Measurements from ENCODE around the gene GRB10.

GRB10 gene

DNA sequence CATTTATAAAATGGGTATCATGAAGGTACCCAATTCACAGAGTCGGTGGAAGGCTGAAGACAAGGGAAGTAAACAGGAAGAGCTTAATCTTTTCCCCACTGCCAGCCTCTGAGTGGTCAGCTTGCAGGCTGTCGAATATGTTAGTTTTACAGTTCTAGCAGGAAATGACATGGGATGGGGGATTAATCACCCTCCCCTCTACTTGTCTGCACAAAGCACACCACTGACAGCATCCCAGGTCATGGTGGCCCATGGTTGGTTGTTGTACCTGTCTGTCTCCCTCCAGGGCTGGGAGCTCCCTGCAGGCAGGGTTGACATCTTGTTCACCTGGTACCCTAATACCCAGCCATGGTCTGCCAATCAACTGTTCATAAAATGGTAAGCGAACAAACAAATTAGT is 55.6 kb downstream of the GRB10 start:
- H3K4me3 ChIP-seq (ENCODE audit: low read depth, low read length): no peak overlapping the region
- no peak for DNase-seq (ENCODE audit: low read depth)

DNA sequence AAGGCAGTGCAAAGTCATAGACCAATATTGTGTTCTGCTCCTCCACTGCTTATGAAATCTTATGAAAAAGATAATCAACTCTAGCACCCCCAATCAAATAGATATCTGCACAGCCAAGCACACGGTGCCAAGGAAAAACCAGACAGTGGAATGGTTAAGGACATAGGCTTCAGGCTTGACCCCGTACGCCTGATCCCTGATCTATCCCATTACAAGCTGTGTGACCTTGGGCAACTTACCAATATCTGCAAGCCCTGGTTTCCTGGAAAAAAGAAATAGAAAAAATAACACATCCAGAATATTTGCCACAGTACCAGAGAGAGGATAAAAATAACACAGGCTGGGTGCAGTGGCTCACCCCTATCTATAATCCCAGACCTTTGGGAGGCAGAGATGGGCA is 56.9 kb downstream of the GRB10 start:
- no peak overlapping the region for H3K4me3 ChIP-seq (ENCODE audit: low read depth, low read length)
- DNase-seq (ENCODE audit: low read depth): no peak

DNA sequence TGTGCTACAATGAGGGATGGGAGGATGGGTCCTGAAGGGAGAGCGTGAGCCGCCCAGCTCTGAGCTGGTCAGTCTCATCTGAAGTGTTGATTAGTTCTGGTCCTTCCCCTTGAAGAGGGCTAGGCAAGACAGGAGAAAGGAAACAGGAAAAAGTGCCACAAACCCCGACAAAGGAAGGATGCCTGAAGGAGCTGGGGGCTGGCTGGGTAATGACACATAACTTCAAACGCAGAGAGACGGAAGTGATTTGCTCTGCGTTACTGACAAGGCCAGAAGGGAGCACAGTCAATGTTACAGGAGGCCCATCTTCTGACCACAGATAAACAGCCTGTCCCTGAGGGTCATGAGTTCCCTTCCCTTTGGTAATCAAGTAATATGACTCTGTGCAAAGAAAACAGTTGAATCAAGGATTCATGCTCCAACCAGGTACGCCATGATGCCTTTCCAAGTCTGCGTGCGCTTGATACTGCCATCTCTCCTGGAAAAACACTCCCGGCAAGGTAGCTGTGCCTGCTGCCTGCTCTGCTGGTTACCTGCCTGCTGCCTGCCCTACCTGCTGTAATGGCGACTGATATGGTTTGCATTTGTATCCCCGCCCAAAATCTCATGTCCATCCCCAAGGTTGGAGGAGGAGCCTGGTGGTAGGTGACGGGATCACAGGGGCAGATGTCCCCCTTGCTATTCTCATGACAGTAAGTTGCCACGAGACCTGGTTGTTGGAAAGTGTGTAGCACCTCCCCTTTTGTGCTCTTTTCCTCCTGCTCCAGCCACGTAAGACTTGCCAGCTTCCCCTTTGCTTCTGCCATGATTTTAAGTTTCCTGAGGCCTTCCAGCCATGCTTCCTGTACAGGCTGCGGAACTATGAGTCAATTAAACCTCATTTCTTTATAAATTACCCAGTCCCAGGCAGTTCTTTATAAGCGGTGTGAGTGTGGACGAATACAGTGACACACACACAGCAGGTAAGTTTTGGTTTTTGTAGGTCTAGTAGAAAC is 57.9 kb downstream of the GRB10 start:
- no peak for DNase-seq (ENCODE audit: low read depth)
- H3K4me3 ChIP-seq (ENCODE audit: low read depth, low read length): no peak overlapping the region

DNA sequence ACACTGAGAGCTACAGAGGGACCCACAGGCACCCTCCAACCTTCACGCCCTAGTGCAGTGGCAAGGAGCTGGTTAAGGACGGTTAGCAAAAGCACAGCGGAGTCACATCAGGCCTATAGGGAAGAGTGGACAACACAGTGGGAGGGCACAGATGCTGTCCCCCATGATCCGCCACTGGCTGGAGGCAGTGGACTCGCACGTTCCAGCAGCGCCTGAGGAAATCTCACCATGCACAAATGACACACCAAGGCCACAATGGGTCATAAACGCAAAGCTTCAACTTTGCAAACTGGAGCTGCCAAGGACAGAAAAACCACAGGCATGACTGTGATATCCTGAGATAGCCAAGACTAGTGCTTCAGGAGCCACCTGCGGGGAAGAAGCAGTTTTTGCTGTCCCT is 58.8 kb downstream of the GRB10 start:
- DNase-seq (ENCODE audit: low read depth): no peak
- H3K4me3 ChIP-seq (ENCODE audit: low read depth, low read length): no peak overlapping the region

DNA sequence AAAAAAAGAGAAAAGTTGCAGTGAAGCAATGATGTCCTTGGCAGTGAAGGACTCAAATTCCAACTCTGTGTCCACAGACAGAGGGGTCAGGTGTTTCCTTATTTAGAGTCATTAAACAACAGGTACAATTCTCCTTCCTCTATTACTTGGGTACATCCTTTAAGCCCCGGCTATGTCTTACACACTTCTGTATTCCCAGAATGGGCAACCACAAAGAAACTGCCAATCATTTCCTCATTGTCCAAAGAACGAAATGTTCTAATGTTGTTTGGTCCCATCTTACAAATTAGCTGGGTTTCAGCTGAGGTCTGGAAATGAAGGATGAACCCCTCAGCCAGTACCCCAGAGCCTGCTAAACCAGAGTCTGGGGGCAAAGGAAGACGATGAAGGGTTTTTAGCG is 59.5 kb downstream of the GRB10 start:
- no peak overlapping the region for H3K4me3 ChIP-seq (ENCODE audit: low read depth, low read length)
- DNase-seq (ENCODE audit: low read depth): no peak

DNA sequence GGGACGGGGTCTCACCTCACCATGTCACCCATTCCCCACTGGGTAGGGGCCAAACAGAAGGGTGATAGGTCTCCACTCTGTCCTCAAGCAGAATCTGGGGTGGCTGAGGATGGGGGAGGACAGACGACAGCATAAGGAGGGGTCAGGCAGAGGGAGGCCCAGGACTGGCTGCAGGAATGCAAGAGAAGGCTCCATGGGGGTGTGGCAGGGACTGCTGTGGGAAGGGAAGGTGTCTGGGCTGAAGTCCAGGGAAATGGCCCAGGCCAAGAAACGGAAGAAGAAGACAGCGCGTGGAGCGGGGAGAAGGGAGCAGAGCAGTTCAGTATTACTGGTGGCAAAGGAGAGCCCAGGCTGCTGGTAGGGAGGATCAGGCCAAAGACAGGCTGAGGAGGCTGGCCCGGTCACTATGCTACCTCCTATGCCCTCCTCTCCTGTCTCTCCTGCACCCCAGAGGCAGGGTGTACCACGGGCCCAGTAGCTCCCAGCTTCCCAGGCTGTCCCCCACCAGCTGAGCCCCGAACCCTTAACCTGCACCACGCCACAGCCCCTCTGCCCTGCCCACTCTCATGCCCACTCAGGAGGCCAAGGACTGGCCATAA is 60.9 kb downstream of the GRB10 start:
- H3K4me3 ChIP-seq (ENCODE audit: low read depth, low read length): no peak overlapping the region

DNA sequence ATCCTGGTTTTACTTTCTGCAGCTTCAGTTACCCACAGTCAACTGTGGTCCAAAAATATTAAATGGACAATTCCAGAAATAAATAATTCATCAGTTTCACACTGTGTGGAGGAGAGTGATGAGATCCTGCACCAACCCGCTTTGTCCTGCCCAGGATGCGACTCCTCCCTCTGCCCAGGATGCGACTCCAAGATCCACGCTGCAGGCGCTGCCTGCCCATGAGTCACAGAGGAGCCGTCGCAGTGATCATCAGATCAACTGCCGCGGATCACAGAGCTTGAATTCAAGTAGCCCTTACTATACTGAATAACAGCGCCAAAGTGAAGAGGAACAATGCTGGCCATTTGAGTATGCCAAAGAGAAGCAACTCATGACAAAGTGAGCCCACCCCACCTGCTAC is 61.5 kb downstream of the GRB10 start:
- no peak for DNase-seq (ENCODE audit: low read depth)
- H3K4me3 ChIP-seq (ENCODE audit: low read depth, low read length): no peak overlapping the region

More for the DNA sequence above, 60.9 kb downstream of the GRB10 start:
- DNase-seq (ENCODE audit: low read depth): no peak

DNA sequence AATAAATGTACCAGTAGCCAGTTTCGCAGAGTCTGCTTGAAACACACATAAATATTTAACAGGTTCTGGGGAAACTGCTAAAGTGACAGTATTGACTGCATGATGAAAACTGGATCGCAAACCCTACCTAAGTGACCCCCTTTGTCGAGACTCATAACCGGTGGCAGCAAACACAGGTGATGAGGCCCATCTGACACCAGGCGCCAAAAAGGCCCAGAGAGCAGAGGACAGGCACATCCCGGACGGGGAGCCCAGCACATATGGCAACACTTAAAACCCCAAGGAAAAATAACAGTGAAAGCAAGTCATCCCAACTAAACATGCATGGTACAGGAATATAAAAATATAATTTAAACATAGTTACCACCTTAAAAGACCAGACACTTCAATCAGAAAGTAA is 62.4 kb downstream of the GRB10 start:
- no peak overlapping the region for H3K4me3 ChIP-seq (ENCODE audit: low read depth, low read length)
- DNase-seq (ENCODE audit: low read depth): no peak

DNA sequence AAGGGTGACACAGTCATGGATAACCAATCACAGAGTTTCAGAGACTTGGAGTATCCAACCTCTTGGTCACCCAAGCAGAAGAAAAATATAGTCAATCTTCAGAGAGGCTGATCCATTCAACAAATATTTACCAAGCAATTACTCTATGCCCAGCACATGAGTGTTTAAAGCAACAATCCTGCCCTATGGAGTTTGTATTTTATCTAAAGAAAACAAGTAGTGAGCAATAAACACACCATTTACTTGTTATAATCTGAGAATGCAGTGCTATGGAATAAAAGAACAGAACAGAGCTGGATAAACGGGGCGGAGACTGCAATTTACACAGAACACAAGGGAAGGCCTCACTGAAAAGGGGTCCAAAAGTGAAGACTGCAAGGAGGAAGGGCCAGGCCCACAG is 63.8 kb downstream of the GRB10 start:
- H3K4me3 ChIP-seq (ENCODE audit: low read depth, low read length): no peak overlapping the region
- no peak for DNase-seq (ENCODE audit: low read depth)

DNA sequence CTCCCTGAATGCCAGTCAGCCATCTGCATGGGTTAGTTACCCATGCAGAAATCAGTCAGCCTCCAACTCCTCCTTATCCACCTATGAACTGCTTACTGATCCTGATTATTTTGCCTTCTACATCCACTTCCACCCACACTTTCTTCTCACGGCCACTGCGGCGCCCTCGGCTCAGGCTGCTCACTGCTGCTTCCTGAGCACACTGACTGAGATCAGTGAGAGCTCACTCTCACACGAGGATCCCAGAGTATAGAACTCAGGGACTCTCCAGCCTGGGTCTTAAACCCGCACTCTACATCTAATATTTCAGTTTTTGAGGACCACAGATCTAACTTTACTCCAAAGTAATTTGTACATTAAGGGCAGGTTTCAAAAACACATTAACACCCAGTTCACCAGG is 64.4 kb downstream of the GRB10 start:
- H3K4me3 ChIP-seq (ENCODE audit: low read depth, low read length): no peak overlapping the region
- DNase-seq (ENCODE audit: low read depth): no peak

DNA sequence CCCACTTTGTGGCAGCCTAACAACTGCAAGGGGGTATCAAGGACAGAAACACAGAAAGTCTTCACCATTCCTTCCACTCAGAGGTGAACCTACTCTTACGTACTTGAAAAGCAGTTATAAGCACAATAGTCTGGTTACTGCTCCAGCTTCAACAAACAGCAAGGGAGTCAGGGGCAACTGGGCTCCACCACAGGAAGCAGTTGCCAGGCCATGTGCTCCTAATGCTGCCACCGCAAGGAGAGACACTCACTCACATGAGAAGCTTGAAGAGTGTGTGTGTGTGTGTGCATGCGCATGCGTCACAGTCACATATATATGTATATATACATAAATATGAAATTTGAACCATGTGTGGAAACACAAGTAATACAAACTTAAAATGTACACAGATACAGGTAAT is 65.5 kb downstream of the GRB10 start:
- H3K4me3 ChIP-seq (ENCODE audit: low read depth, low read length): no peak overlapping the region
- DNase-seq (ENCODE audit: low read depth): no peak

DNA sequence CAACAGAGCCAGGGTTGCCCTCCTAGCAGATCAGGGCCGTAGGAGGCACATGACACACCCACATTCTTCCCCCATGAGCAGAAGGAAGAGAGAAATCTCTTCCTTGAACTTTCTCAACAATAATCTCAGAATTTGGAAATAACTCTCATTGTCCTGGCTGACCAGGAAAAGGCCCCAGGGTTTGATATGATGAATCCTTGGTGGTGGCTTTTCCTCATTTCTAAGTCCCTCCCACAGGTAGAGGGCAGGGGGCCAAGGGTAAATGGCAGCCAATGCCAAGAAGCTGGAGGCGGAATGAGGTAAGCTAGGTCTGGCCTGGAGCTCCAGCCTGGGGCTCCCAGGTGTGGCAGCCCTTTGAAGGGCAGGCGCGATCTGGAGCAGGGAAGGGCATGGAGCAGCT is 67.8 kb downstream of the GRB10 start:
- no peak overlapping the region for H3K4me3 ChIP-seq (ENCODE audit: low read depth, low read length)

DNA sequence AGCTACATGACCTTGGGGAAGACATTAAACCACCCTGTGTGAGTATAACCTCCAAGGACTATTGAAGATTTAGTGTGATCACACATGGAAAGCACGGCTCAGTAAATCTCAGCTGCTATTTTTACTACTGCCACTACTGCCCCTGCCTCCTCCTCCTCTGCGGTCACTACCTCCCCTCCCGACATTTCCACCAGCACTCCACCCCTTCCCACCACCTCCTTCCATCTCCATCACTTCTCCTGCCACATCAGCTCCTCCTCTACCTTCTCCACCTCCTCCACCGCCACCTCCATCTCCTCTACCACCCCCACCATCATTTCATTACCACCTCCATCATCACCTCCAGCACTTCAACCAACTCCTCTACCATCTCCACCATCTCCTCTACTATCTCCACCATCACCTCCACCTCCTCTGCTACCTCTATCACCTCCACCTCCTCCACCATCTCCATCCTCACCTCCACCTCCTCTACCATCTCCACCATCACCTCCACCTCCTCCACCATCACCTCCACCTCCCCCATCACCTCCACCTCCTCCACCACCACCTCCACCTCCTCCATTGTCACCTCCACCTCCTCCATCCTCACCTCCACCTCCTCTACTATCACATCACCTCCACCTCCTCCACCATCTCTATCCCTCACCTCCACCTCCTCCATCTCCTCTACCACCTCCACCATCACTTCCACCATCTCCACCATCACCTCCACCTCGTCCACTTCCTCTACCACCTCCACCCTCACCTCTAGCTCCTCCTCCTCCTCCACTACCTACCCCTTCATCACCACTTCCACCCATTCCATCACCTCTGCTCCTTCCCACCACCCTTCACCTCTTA is 69.4 kb downstream of the GRB10 start:
- H3K4me3 ChIP-seq (ENCODE audit: low read depth, low read length): no peak overlapping the region
- no peak for DNase-seq (ENCODE audit: low read depth)

More for the DNA sequence above, 67.8 kb downstream of the GRB10 start:
- no peak for DNase-seq (ENCODE audit: low read depth)

DNA sequence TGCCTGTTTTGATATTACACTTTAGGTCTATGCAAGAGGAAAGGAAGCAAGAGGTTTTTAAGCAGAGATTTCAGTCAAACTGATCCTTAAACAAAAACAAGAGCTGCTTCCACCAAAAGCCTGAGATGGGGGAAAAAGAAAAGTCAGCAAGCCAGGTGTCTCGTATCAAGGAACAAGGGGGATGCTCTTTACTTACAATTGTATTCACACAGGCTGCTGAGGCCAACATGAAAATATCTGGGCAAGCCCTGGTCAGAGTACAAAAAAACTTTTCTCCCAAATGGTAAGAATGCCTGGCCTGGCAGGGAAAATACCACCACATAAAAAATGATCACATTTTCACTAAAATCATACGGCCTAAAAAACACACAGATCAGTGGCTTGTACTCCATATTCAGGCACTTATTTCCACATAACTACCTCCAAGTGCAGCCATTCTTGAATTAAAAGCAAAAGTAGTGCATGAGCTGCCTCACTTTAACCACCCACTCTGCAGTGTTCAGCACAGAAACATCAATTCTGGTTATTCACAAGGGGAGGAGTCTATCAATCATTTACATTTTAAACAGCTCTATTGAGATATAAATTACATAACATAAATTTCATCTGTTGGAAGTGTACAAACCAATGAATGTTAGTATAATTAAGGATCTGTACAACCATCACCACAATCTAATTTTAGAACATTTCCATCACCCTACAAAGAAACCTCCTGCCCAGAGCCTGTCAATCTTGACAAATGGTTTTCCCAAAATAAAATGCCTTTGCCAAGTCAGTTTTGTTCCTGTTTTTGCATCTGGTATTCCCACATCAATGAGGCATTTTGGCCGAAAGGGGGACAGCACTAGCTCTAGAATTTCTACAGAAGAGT is 70.2 kb downstream of the GRB10 start:
- H3K4me3 ChIP-seq (ENCODE audit: low read depth, low read length): no peak overlapping the region
- DNase-seq (ENCODE audit: low read depth): no peak

DNA sequence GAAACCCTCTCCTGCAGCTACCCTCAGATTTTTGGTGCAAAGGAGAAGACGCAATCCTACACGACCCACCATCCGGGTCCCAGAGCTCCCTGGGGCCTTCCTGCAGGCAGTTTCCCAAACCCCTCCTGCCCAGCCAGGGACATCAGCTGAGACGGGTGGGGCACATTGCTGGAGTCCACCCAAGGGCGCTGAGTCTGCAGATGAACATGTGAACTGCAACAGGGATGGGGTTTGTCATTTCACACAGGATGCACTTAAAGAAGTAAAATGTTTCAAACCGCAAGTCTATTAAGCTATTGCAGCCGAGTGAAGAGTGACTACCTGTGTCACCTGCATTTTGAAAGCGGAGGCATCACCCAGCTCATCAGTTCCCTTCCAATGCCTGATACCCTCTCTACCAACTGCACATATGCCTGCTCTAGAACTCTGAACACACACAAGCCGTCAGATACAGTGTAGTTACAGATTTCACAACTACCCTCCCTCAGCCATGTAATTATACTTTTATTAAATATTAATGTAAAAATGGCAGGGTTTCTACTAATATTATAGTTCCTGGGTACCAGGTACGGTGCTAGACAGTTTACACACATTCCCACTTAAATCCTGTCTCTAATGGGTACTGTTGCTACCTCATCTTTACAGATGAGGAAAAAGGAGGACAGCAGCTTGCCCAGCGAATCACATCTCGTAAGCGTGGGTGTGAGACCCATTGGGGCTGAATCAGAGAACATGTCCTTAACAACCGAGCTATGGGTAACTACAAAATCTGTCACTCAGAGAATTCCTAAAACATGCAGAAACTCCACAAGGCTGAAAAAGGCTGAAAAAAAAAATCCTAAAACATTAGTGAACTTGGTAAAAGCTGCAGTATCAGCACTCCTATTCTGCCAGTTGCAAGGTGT is 71.2 kb downstream of the GRB10 start:
- H3K4me3 ChIP-seq (ENCODE audit: low read depth, low read length): no peak overlapping the region
- DNase-seq (ENCODE audit: low read depth): no peak

DNA sequence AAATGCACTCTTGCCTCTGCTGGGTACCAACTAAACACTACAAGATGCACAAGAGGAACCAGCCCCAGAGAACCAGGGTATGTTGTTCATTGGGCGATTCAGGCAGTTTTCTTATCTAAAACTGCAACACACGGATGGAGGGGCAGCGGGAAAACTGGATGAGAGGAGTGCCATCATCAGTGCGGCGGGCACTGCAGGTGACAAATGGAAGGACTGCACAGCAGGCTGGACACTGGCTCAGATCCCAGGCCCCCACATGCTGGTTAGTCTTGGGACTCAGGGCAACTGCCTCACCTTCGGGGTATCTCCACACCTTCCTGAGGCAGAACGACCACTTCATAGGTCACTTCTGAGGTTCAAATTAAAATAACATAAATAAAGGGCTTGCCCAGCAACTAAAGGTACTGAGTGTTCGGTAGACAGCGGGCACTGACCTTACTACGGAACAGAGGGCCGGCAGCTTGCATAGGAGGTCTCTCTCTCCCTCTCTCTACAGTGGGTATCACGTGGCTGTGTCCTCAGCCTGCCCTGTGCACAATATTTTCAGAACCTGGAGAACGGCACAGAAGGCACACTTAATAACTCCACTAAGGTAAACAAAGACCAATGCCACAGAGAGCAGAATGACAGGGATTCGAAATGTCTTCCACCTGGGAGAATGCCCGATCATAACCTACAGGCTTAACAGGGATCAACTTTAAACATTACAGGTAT is 72.1 kb downstream of the GRB10 start:
- DNase-seq (ENCODE audit: low read depth): no peak

DNA sequence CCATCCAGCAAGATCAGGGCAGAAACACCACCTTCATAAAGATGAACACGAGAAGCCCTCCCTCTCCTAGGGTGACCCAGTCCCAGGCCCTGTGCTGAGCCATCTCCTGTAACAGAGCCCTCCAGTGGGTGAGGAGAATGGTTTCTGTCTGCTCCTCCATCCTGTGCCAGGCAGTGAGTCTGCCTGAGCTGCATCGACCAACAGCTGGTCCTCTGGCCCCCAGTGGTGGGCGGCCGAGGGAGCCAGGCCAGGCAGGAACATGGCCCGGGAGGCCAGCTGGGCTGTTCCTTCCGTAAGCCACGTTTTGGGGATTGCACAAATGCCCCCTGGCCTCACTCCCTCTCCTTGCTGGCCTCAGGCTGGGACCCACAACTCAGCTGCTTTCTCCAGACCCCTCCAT is 73.5 kb downstream of the GRB10 start:
- no peak for DNase-seq (ENCODE audit: low read depth)
- H3K4me3 ChIP-seq (ENCODE audit: low read depth, low read length): no peak overlapping the region

More for the DNA sequence above, 72.1 kb downstream of the GRB10 start:
- H3K4me3 ChIP-seq (ENCODE audit: low read depth, low read length): no peak overlapping the region
